Anterior cingulate cortex (tissue), 58 donors: ENCODE measurements around the gene HGD.
"Not testable (repeated sequence)": the region's sequence is repeated elsewhere in the genome, so short reads cannot be mapped to it uniquely, and the experiment has no call there.

Source experiments
- DNase-seq, 58 donors: peaks; one replicate each; lab custom pipeline; 2025; lab: John Stamatoyannopoulos, UW

The HGD gene

DNA sequence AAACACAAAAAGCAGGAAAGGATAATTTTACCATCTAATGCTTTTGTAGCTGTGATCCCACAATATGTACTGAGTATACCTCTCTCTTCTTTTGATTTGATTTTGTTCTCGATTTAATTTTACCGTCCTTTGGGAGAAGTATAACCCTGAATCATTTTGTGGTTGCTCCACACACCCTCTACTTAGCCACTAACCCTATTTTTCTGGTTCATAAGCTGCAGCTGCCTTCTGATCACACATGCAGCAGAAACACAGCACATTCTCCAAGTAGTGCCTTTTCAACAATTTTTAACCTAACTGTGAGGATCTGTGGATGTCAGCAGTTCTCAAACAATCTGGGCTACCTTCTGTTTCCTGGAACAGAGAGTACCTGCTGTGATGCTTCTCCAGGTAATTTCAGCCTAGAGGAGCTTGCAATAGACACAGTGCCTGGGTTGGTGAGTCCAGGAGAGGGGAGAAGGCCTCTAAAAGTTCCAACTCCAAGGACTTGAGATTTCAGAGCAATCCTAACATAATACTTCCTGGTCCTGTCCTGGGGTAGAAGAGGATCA lies 40.3 kb downstream of the HGD start:
- no peak for DNase-seq

DNA sequence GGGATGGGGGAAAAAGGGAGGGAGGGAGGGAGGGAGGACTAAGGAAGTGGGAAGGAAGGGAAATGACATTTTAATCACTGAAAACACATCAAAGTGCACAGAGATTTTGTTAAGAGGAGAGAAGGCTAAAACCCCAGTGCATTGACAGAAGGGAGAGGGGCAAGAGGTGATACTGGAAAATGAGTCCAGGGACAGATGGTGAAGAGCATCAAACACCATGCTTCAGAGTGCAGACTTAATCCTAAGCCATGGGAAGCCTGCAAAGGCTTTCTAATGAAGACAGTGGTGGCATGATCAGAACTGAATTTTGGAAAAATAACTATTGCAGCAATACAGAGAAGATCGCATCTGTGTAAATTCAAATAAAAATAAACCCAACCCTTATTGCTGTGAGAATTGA lies 41.8 kb downstream of the HGD start:
- DNase-seq, result no peak

DNA sequence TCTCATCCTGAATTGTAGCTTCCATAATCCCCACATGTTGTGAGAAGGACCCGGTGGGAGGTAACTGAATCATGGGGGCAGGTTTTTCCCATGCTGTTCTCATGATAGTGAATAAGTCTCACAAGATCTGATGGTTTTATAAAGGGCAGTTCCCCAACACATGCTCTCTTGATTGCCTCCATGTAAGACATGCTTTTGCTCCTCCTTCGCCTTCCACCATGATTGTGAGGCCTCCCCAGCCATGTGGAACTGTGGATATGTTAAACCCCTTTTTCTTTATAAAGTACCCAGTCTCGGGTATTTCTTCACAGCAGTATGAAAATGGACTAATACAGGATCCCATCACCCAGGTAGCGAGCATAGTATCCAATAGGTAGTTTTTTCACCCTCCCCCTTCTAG lies 43.2 kb downstream of the HGD start:
- DNase-seq, result not testable (repeated sequence)

DNA sequence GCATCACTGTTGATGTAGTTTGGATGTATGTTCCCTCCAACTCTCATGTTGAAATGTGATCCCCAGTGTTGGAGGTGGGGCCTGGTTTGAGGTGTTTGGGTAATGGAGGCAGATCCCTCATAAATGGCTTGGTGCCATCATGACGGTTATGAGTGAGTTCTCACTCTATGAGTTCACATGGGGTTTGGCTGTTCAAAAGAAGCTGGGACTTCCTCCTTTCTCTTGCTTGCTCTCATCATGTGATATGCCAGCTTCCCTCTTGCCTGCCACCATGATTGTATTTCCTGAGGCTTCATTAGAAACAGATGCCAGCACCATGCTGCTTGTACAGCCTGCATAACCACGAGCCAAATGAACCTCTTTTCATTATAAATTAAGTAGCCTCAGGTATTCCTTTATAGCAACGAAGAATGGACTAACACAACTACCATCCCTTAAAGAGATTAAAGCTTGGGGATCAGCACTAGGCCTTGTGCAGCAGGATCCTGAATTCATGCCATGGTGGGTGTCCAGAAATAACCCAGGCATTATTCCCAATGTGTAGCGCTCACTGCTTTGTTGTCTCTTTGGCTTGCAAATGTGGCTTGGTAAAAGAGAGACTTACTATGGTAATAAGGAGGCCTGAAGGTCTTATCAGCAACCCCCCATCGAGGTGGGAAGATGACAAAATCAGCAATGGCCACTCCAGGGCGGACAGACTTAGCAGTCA lies 44.0 kb downstream of the HGD start:
- no peak for DNase-seq

DNA sequence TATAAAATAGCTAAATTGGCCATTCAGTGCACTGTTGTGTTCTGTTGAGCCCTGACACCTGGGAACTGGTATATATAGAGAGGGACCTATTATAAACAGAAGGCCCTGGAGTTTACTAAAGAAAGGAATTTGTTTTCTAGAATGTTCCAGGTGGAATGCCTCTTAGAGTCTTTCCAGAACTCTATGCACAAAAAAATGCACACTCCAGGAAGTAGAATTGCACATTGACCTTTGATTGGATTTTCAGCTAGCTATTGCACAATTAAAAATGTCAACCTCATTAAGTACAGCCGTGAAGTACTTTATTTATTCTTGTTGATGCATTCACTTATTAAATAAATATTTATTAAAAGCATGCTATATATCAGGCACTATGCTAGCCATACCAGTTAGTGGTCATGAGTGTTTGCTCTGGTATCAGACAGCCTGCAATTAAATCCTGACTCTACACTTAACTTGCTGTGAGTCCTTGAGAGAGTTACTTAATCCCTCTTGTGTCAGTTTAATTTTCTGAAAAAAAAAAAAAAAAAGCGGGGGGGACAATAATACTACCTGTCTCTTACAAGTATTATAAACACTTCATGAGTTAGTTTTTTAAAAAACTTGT lies 45.1 kb downstream of the HGD start:
- no peak for DNase-seq

DNA sequence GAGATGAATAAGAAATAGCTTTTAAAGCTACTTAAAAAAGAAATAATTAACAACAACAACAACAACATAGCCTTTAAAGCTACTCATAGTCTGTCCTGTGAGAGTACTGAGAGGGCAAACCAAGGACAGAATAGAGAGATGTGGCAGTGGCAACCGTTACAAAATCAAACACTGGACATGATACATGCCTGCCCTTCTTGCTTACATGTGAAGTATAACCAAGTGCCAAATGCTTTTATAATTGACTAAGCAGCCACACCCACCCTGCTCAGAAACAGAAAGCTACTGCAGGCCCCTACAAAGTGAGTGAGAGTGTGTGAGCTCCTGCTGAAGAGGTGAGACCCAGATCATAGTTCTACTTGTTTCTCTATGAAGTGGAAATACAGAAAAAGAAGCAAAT lies 47.5 kb downstream of the HGD start:
- DNase-seq, result no peak

DNA sequence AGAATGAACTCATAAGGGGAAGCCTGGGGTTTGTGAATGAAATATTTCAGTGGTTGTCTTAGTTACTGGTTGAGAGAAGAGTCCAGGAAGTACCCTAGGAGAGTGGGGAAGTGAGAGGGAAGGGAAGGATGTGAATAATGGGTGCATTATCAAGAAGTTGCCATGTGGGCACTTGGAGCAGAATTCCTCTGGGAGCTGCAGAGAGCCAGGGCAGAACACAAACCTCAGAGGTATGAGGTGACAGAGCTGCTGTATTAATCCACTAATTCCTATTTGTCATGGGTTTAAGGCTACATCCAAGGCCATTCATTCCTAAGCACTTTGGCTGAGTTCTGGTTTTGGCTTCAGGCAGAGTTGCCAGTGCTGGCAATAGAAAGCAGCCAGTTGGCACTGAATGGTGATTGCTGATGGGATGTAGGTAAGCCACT lies 56.9 kb downstream of the HGD start:
- DNase-seq, result no peak

DNA sequence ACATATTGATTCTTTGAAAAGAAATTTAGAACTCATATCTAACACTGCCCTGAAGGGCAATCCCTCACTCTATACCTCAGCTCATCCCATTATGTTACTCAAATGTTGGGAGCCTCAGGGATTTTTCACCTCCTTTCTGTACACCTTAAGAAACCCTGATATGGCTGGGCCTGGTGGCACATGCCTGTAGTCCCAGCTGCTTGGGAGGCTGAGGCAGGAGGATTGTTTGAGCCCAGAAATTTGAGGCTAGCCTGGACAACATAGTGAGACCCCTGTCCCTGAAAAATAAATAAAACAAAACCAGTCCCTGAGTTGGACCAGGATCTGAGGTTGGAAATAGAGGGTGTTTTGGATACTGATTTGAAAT lies 58.3 kb downstream of the HGD start:
- DNase-seq, result no peak

DNA sequence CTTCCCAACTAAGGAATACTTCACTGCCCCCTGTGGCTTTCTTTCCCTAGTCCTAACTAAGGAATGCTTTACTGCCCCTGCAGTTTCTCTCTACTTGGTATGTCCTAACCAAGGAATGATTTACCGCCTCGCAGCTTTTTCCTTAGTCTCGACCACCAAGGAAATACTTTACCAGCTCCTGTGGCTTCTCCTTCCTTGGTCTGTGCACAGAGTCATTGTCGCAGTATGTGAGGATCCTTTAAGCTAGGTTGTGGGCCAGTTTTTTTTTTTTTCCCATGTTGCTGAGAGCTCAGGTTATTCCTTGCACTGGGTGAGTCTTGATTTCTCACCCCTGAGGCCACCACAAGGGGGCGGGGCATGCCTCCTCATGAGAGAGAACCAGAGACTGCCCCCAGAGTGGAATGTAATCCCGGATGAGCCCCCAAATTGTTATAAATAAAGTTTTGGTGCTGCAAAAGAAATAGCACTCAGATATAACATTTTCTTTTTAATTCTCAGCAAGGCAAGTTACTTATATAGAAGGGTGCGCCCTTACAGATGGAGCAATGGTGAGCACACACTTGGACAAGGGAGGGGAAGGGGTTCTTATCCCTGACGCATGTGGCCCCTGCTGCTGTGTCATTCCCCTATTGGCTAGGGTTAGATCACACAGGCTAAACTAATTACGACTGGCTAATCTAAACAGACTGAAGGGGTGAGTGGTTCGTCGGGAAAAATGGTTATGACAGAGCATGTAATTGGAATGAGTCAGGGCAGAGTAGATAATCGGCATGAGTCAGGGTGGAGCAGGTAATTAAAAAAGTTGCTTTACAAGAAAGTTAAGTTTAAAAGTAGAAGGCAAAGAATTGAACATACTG lies 58.9 kb downstream of the HGD start:
- DNase-seq, result no peak

DNA sequence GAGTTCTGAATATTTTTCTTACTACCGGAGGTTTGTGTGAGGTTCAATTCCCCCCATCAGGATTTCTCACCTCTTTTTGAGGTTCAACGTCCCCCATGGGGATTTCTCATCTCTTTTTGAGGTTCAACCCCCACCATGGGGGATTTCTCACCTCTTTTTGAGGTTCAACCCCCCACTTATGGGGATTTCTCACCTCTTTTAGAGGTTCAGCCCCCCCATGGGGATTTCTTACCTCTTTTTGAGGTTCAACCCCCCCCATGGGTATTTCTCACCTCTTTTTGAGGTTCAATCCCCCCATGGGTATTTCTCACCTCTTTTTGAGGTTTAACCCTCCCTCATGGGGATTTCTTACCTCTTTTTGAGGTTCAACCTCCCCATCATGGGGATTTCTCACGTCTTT lies 59.6 kb downstream of the HGD start:
- no peak for DNase-seq

DNA sequence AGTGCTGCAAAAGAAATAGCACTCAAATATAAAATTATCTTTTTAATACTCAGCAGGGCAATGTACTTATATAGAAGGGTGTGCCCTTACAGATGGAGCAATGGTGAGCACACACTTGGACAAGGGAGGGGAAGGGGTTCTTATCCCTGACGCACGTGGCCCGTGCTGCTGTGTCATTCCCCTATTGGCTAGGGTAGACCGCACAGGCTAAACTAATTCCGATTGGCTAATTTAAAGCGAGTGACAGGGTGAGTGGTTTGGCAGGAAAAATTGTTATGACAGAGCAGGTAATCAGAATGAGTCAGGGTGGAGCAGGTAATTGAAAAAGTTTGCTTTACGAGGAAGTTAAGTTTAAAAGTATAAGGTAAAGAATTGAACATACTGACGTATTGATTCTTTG lies 65.3 kb downstream of the HGD start:
- DNase-seq, result not testable (repeated sequence)

DNA sequence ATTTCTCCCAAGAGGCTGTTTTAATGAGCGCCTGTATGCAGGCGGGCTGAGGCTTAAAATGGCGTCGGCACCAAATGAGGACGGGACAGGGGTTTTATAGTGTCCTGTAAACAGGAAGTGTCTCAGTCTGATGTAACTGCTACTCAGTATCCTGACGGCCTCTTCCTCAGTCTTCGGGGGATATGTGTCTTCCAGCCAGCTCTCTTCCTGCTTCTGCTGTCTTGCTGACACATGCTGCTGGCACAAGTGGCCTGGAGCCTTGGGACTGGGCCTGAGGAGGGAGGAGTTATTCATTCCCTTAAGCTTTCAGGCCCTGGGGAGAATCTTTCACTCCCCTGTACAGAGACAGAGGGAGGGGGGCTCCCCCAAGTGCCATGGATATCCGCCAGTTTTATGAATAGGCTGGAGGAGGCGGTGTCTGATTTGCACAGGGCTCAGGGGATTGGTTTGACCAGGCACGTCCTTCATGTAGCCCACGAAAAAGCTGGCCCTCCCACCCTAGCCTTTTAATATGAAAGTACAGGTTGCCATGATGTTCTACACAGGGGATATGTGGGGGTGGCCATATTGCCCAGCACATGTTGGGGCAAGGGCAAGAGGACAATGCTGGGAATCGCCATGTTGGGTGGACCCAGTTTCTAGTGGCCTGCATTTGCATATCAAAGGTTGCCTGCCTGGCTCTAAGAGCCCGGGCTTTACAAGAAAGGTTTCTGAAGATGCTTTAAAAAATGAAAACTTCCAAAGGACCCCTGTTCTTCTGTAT lies 66.0 kb downstream of the HGD start:
- DNase-seq, result peak in 34 of 58 donors; percentile 2 to 55 (median 20)

DNA sequence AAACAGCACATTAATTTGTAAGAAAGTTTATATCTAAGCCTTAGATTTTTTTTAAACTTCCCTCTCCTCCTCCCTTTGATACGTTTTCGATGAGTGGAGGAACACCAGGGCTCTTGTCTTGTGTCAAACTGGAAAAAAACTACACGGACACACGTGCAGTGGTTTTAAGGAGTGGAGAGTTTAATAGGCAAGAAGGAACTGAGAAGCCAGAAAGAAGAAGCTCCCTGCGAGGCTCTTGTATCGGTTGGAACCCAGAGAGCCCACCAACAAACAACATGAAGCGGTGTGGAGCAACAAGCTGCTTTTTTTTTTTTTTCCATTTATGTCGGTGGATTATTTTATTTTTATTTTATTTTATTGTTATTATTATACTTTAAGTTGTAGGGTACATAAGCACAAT lies 67.3 kb downstream of the HGD start:
- DNase-seq, result no peak

DNA sequence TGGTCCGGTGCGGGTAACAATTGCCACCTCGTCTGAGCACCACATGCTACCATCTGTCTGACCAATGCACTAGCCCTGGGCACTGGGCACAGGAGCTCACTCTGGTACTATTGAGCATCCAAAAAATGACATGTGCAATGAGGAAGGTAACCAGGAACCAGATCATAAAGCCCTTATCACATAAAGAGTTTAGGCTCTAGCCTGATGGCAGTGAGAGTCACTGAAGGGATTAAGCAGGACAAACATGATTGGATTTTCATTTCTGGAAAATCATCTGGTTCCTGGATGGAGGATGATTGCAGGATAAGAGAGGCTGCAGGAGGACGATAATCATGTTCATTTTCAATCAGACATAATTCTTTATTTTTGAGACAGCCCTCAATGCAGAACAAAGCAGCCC lies 73.5 kb downstream of the HGD start:
- no peak for DNase-seq

DNA sequence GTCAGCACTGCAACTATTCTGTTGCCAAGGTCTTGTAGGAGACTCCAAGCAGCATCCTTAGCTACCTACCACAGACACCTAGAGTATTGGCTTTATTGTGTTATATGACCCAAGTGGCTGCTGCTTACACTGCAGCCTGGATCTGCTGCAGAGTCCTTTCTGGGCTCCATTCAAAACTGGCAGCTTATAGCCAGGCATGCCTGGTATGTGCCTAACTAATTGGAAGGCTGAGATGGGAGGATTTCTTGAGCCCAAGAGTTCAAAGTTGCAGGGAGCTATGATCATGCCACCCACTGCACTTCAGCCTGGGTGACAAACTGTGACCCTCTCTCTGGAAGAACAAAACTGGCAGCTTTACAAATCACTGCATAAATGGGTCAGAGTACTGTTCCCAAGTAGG lies 77.3 kb downstream of the HGD start:
- DNase-seq, result no peak

DNA sequence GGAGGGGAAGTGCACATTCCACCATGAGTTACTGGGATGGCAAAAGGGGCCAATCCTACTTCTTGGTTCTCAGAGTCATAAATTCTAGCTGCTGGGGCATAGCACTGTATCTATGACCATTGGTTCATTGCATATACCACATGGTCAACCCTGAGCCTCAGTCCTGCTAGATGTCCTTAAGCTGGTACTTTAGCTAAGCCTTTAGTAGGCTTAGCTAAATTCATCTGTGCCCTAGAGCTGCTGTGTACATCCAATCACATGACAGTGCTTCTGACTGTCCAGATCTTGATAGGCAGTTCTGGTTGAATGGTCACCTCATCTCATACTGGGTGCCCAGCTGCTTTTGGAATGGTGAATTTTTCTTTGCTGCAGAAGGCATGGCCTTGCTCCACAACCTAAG lies 77.7 kb downstream of the HGD start:
- no peak for DNase-seq

DNA sequence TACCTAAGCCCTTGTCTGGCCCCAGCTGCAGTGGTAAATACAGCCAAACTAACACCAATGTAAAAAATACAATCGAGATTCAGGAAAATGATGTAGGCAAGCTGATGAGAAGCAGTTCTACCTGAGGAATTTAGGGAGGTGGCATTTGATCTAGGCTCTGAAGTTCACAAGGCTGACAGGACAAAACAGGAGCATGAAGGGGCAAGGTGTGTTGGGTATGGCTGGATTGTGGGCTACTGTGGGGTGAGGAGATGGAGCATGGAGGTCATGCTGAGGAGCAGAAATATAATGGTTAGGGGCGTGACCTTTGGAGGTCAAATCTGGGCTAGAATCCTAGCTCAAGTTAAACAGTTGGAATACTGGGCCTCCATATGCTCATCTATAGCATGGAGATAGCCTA lies 79.4 kb downstream of the HGD start:
- no peak for DNase-seq

DNA sequence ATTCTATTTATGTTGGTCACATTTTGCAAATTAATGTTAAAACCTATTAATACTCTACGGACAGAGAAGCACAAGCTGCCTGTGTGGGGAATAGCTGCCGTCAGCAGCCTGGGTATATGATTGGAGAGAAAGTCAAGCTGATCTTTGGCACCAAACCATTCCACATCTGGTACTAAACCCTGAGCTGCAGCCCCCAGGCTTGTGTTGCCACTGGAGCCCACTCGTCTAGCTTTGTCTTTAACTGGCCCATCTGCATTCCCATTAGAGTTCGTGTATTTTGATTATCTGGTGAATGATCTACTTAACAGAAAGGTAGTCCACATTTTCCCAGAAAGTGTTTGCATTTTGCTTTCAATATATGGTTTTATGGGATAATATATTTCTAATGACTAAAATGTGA lies 80.5 kb downstream of the HGD start:
- DNase-seq, result no peak

DNA sequence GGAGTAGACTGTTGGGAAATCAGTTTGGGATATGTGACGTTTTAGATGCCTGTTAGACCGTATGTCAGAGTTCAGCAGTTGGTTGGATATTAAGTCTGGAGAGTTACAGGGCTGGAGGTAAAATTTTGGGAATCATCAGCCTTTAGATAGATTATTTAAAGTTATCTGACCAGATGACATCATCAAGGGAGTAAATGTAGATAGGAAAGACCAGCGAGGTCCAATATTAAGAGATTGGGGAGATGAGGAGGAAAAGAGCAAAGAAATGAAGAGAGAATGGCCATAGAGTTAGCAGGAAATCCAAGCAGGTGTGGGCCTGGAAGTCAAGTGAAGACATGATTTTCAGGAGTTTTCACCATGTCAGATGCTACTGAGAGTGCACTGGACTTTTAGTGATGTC lies 82.8 kb downstream of the HGD start:
- DNase-seq, result no peak

DNA sequence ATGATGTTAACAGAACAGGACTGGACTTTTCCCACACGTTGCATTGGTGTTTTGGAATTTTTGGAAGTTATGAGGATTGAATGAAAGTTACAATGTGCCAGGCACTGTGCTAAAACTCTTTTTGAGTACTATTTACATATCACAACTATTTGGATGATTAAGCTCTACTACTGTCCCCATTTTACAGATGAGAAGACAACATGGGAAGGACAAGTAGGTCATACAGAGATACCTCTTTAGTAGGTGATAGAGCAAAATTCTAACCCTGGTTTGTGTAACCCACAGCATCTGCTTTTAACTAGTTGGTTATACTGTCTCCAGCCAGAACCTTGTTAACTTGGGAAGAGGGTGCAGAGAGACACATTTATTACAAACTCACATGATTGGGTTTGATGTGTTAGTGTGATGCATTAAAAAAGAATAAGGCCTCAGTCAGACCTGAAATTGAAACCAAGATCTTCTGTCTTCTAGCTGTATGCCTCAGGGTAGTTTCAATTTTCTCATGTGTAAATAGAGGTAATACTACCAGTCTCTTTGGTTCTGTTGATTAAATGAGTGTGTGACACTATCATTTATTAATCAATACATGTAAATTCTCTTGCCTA lies 84.5 kb downstream of the HGD start:
- no peak for DNase-seq
